Measurements from ENCODE around the gene KIFBP. TPM values are rescaled to one million over a fixed set of nuclear protein-coding genes. Genes with fewer than 3 reads are reported as not detected.
A peak's percentile ranks its signal among the peaks of the same experiment; 100 is the strongest.

The KIFBP gene
- total and polyA plus RNA-seq, 9 of the 15 experiments (the other 6 are each of a cell fraction or from before 2014, with no cell fraction given), result 5.6 to 23.2 (median 14.8) TPM

GRCh38 chr10:69018613-69019012 lies 30.0 kb downstream of the KIFBP start (continued):
- TF ChIP-seq CBX1 (IDR thresholded peaks at IDR 0.05; ENCODE audit: low read depth), result no peak
- TF ChIP-seq ZSCAN29 (IDR thresholded peaks at IDR 0.05), result no peak
- no peak for TF ChIP-seq SIN3A (IDR thresholded peaks at IDR 0.05; ENCODE audit: borderline replicate concordance in 2 of 2, control insufficient read depth in 1 of 2, low read depth in 2 of 2, low read length in 2 of 2)
- TF ChIP-seq XRCC3 (IDR thresholded peaks at IDR 0.05), result no peak
- no peak for TF ChIP-seq ZNF239 (CRISPR knock-in tag; IDR thresholded peaks at IDR 0.05)
- TF ChIP-seq ZNF41 (CRISPR knock-in tag; conservative IDR thresholded peaks at IDR 0.05), result no peak
- no peak for TF ChIP-seq SPI1 (IDR thresholded peaks at IDR 0.05; ENCODE audit: borderline replicate concordance, low read depth, low read length)
- no peak for TF ChIP-seq SIX5 (IDR thresholded peaks at IDR 0.05; ENCODE audit: borderline replicate concordance in 1 of 2, insufficient read depth in 1 of 2, low read depth in 1 of 2, low read length in 2 of 2)
- peak; percentile 52; the same call in 1 of the 2 replicates for TF ChIP-seq NCOA1 (IDR thresholded peaks at IDR 0.05; ENCODE audit: low read depth)
- no peak for TF ChIP-seq YY1 (IDR thresholded peaks at IDR 0.05; ENCODE audit: borderline replicate concordance in 1 of 3, control insufficient read depth in 1 of 3, extremely low read depth in 1 of 3, insufficient read depth in 3 of 3, insufficient read length in 1 of 3, insufficient replicate concordance in 2 of 3, low read depth in 1 of 3, low read length in 2 of 3)
- TF ChIP-seq MAFK (IDR thresholded peaks at IDR 0.05; ENCODE audit: low read length), result peak; percentile 42; the same call in 1 of the 2 replicates
- no peak for TF ChIP-seq ZNF586 (CRISPR knock-in tag; conservative IDR thresholded peaks at IDR 0.05)
- peak; percentile 82 for TF ChIP-seq SMARCE1 (IDR thresholded peaks at IDR 0.05)
- peak; percentile 72; the same call in 1 of the 2 replicates for TF ChIP-seq MTA1 (IDR thresholded peaks at IDR 0.05; ENCODE audit: borderline replicate concordance)
- no peak for TF ChIP-seq POLR2AphosphoS2 (IDR thresholded peaks at IDR 0.05; ENCODE audit: low read length)
- TF ChIP-seq ZBTB49 (CRISPR knock-in tag; IDR thresholded peaks at IDR 0.05; ENCODE audit: borderline replicate concordance), result no peak
- no peak for TF ChIP-seq ZNF644 (tag; IDR thresholded peaks at IDR 0.05; ENCODE audit: low read depth)
- TF ChIP-seq CBFA2T3 (IDR thresholded peaks at IDR 0.05), result peak; percentile 90
- TF ChIP-seq RBFOX2 (IDR thresholded peaks at IDR 0.05; ENCODE audit: low read depth, low read length), result no peak
- no peak for TF ChIP-seq NFIX (CRISPR knock-in tag; IDR thresholded peaks at IDR 0.05; ENCODE audit: low read depth)
- peak; percentile 44; the same call in 1 of the 2 replicates for TF ChIP-seq ZNF316 (IDR thresholded peaks at IDR 0.05)
- TF ChIP-seq MCM7 (IDR thresholded peaks at IDR 0.05), result no peak
- TF ChIP-seq PML (IDR thresholded peaks at IDR 0.05; ENCODE audit: low read length), result no peak
- no peak for TF ChIP-seq GABPB2 (CRISPR knock-in tag; conservative IDR thresholded peaks at IDR 0.05)
- TF ChIP-seq MTF1 (CRISPR knock-in tag; IDR thresholded peaks at IDR 0.05; ENCODE audit: borderline replicate concordance), result no peak
- TF ChIP-seq CXXC5 (CRISPR knock-in tag; IDR thresholded peaks at IDR 0.05), result no peak
- TF ChIP-seq RBM22 (IDR thresholded peaks at IDR 0.05; ENCODE audit: low read depth, low read length, poor library complexity, severe bottlenecking), result no peak
- TF ChIP-seq NR2F6 (CRISPR knock-in tag; IDR thresholded peaks at IDR 0.05), result no peak
- no peak for TF ChIP-seq MAX (CRISPR knock-in tag; IDR thresholded peaks at IDR 0.05)
- TF ChIP-seq PTBP1 (IDR thresholded peaks at IDR 0.05; ENCODE audit: low read depth, low read length), result no peak
- TF ChIP-seq EP400 (IDR thresholded peaks at IDR 0.05), result no peak

Measured in K562 (cell line).